OCI-M1 (cell line): Measurements from ENCODE around the gene POSTN.
A peak's percentile ranks its signal among the peaks of the same experiment; 100 is the strongest.
"Not testable (repeated sequence)": the region's sequence is repeated elsewhere in the genome, so short reads cannot be mapped to it uniquely, and the experiment has no call there.

Experiments used
- DNase-seq: peaks from one replicate; lab custom pipeline; 2025; lab: John Stamatoyannopoulos, UW

Gene POSTN

GRCh38 chr13:37595162-37595561, 3.4 kb downstream of the POSTN start:
- no peak for DNase-seq

- DNase-seq, result no peak
Observed at GRCh38 chr13:37594550-37594949, 4.0 kb downstream of the POSTN start.

- peak; percentile 83 for DNase-seq
Observed at GRCh38 chr13:37589381-37589780, 9.2 kb downstream of the POSTN start.

GRCh38 chr13:37587236-37587635, 11.3 kb downstream of the POSTN start:
- no peak for DNase-seq

- no peak for DNase-seq
Observed at GRCh38 chr13:37586164-37586563, 12.4 kb downstream of the POSTN start.

- DNase-seq, result no peak
Observed at GRCh38 chr13:37585541-37585940, 13.0 kb downstream of the POSTN start.

- no peak for DNase-seq
Observed at GRCh38 chr13:37576601-37577000, 22.0 kb downstream of the POSTN start.

GRCh38 chr13:37565425-37565824, 33.1 kb downstream of the POSTN start:
- no peak for DNase-seq

GRCh38 chr13:37561031-37561430, 37.5 kb downstream of the POSTN start:
- no peak for DNase-seq

GRCh38 chr13:37560526-37560925, 38.0 kb downstream of the POSTN start:
- no peak for DNase-seq

GRCh38 chr13:37558766-37559165, 39.8 kb downstream of the POSTN start:
- not testable (repeated sequence) for DNase-seq

- DNase-seq, result no peak
Observed at GRCh38 chr13:37546087-37546486, 52.5 kb downstream of the POSTN start.

GRCh38 chr13:37544995-37545394, 53.6 kb downstream of the POSTN start:
- DNase-seq, result no peak

- no peak for DNase-seq
Observed at GRCh38 chr13:37539976-37540605, 58.5 kb downstream of the POSTN start.

- DNase-seq, result no peak
Observed at GRCh38 chr13:37539170-37539569, 59.4 kb downstream of the POSTN start.

GRCh38 chr13:37535501-37535900, 63.1 kb downstream of the POSTN start:
- no peak for DNase-seq

GRCh38 chr13:37534676-37535075, 63.9 kb downstream of the POSTN start:
- DNase-seq, result no peak

GRCh38 chr13:37534181-37534580, 64.4 kb downstream of the POSTN start:
- no peak for DNase-seq

GRCh38 chr13:37531049-37531448, 67.5 kb downstream of the POSTN start:
- no peak for DNase-seq

GRCh38 chr13:37529751-37530385, 68.7 kb downstream of the POSTN start:
- no peak for DNase-seq

GRCh38 chr13:37526710-37527473, 71.7 kb downstream of the POSTN start:
- no peak for DNase-seq

- DNase-seq, result no peak
Observed at GRCh38 chr13:37515226-37515625, 83.3 kb downstream of the POSTN start.
